Trophoblast cell (in vitro differentiated cells and primary cell): Measurements from ENCODE around the gene SERGEF.

Source experiments
- DNase-seq, 2 donors: peaks; one replicate each; pipeline ENCODE4 v3.0.0-alpha.2; 2016
- H2AFZ ChIP-seq: 2 replicates; pipeline ENCODE4 v1.6.1; 2013; ENCODE audit warnings: low read length, moderate library complexity, mild to moderate bottlenecking; ENCODE audit not compliant: insufficient read depth, poor library complexity
- H2AK5ac ChIP-seq: 2 replicates; pipeline ENCODE4 v1.6.1; 2013; ENCODE audit warnings: mild to moderate bottlenecking, low read length
- H2BK120ac ChIP-seq: 2 replicates; pipeline ENCODE4 v1.6.1; 2013; ENCODE audit warnings: low read length, mild to moderate bottlenecking, moderate library complexity; ENCODE audit not compliant: insufficient read depth, poor library complexity
- H2BK12ac ChIP-seq: 2 replicates; pipeline ENCODE4 v1.6.1; 2013; ENCODE audit warnings: mild to moderate bottlenecking, low read length, moderate library complexity
- H2BK5ac ChIP-seq: 2 replicates; pipeline ENCODE4 v1.6.1; 2013; ENCODE audit warnings: low read length, low read depth, moderate library complexity, mild to moderate bottlenecking; ENCODE audit not compliant: poor library complexity
- H3K14ac ChIP-seq: 2 replicates; pipeline ENCODE4 v1.6.1; 2013; ENCODE audit warnings: mild to moderate bottlenecking, low read length
- H3K18ac ChIP-seq: 2 replicates; pipeline ENCODE4 v1.6.1; 2013; ENCODE audit warnings: mild to moderate bottlenecking, low read length
- H3K23ac ChIP-seq: 2 replicates; pipeline ENCODE4 v1.6.1; 2013; ENCODE audit warnings: low read length
- H3K27ac ChIP-seq: 2 replicates; pipeline ENCODE4 v1.5.1; 2013; ENCODE audit warnings: low read depth, mild to moderate bottlenecking, inconsistent platforms, low read length, moderate library complexity
- H3K27me3 ChIP-seq: 2 replicates; pipeline ENCODE4 v1.6.1; 2013; ENCODE audit warnings: inconsistent platforms, mild to moderate bottlenecking, low read length, moderate library complexity; ENCODE audit not compliant: insufficient read depth
- H3K36me3 ChIP-seq, 2 experiments: 1 replicate in 1 of 2; 2 replicates in 1 of 2; pipeline ENCODE4 v1.6.1; 2013; ENCODE audit warnings: low read length in 2 of 2, mild to moderate bottlenecking in 2 of 2, moderate library complexity in 1 of 2; ENCODE audit not compliant: insufficient read depth in 2 of 2, control insufficient read depth in 1 of 2
- H3K4ac ChIP-seq: 2 replicates; pipeline ENCODE4 v1.6.1; 2013; ENCODE audit warnings: low read depth, mild to moderate bottlenecking, low read length, moderate library complexity
- H3K4me1 ChIP-seq, 2 experiments: 1 replicate in 1 of 2; 2 replicates in 1 of 2; pipeline ENCODE4 v1.6.1; 2013; ENCODE audit warnings: low read length in 2 of 2, mild to moderate bottlenecking in 2 of 2, moderate library complexity in 1 of 2; ENCODE audit not compliant: insufficient read depth in 2 of 2, control insufficient read depth in 1 of 2
- H3K4me2 ChIP-seq: 2 replicates; pipeline ENCODE4 v1.6.1; 2013; ENCODE audit warnings: inconsistent platforms, mild to moderate bottlenecking, low read length, moderate library complexity
- H3K4me3 ChIP-seq: 2 replicates; pipeline ENCODE4 v1.5.1; 2013; ENCODE audit warnings: mild to moderate bottlenecking, low read depth, low read length, inconsistent platforms
- H3K79me1 ChIP-seq: one replicate; pipeline ENCODE4 v1.6.1; 2013; ENCODE audit warnings: low read length
- H3K79me2 ChIP-seq: 2 replicates; pipeline ENCODE4 v1.6.1; 2013; ENCODE audit warnings: low read length, mild to moderate bottlenecking; ENCODE audit not compliant: control insufficient read depth, insufficient read depth, poor library complexity
- H3K9ac ChIP-seq: 2 replicates; pipeline ENCODE4 v1.6.1; 2013; ENCODE audit warnings: mild to moderate bottlenecking, low read length
- H3K9me3 ChIP-seq: 2 replicates; pipeline ENCODE4 v1.6.1; 2013; ENCODE audit warnings: low read depth, mild to moderate bottlenecking, control low read depth, inconsistent platforms, low read length; ENCODE audit not compliant: insufficient read depth
- H4K12ac ChIP-seq: 2 replicates; pipeline ENCODE4 v1.6.1; 2013; ENCODE audit warnings: low read depth, mild to moderate bottlenecking, low read length, moderate library complexity
- H4K8ac ChIP-seq: 2 replicates; pipeline ENCODE4 v1.6.1; 2013; ENCODE audit warnings: low read depth, mild to moderate bottlenecking, low read length, moderate library complexity
- H4K91ac ChIP-seq: one replicate; pipeline ENCODE4 v1.6.1; 2013; ENCODE audit warnings: low read depth, mild to moderate bottlenecking, low read length, moderate library complexity
- WGBS: extraction: QIAGEN DNeasy Blood & Tissue Kit; methylation state at CpG from one replicate; pipeline ENCODE4 v1.1.7; 2013; ENCODE audit warnings: missing lambda C conversion rate; ENCODE audit not compliant: insufficient read length, insufficient coverage; ENCODE audit errors: extremely low coverage; 5-methylcytosine and 5-hydroxymethylcytosine counted together

The SERGEF gene

GRCh38 chr11:17752144-17752543 is 260.7 kb downstream of the SERGEF start:
- H4K8ac ChIP-seq: no peak overlapping the region
- no peaks in the 10 kb centered on the region for H3K9me3 ChIP-seq
- H3K27me3 ChIP-seq: no peaks in the 10 kb centered on the region
- H3K14ac ChIP-seq: no peak overlapping the region
- no peaks in the 10 kb centered on the region for H3K36me3 ChIP-seq
- H3K4me1 ChIP-seq: no peaks in the 10 kb centered on the region
- H2AFZ ChIP-seq: no peak overlapping the region
- no peak overlapping the region for H4K12ac ChIP-seq
- H2BK120ac ChIP-seq: no peak overlapping the region
- no peak overlapping the region for H4K91ac ChIP-seq
- no peak overlapping the region for H2BK5ac ChIP-seq
- no peaks in the 10 kb centered on the region for H3K79me1 ChIP-seq
- no peak overlapping the region for H3K4me3 ChIP-seq
- H3K4ac ChIP-seq: no peak overlapping the region
- no peak for DNase-seq
- H3K79me2 ChIP-seq: no peaks in the 10 kb centered on the region
- H3K23ac ChIP-seq: no peak overlapping the region
- no peak overlapping the region for H3K9ac ChIP-seq
- no CpG with 5 or more reads among the region's 7 CpGs for WGBS
- no peak overlapping the region for H3K4me2 ChIP-seq
- H3K27ac ChIP-seq: no peak overlapping the region
- H3K18ac ChIP-seq: no peak overlapping the region
- H2AK5ac ChIP-seq: no peak overlapping the region
- no peak overlapping the region for H2BK12ac ChIP-seq

GRCh38 chr11:17751558-17751957 is 261.3 kb downstream of the SERGEF start:
- Histone ChIP-seq H3K18ac (no peak overlapping the region), H3K4me1 (no peaks in the 10 kb centered on the region), H3K4ac (no peak overlapping the region), H2BK5ac (no peak overlapping the region), H3K9ac (no peak overlapping the region), H3K4me2 (no peak overlapping the region), H3K27me3 (no peaks in the 10 kb centered on the region), H4K8ac (no peak overlapping the region), H3K4me3 (peak overlapping the region; percentile 43), H2AFZ (no peak overlapping the region), H3K23ac (no peak overlapping the region), H3K27ac (no peak overlapping the region), H3K79me1 (no peaks in the 10 kb centered on the region), H3K9me3 (no peaks in the 10 kb centered on the region), H2BK12ac (no peak overlapping the region), H2AK5ac (no peak overlapping the region), H2BK120ac (no peak overlapping the region), H3K36me3 (no peaks in the 10 kb centered on the region), H3K14ac (no peak overlapping the region), H3K79me2 (no peaks in the 10 kb centered on the region), H4K91ac (no peak overlapping the region), H4K12ac (no peak overlapping the region)
- no peak for DNase-seq
- no CpG with 5 or more reads among the region's 2 CpGs for WGBS

- H3K36me3 ChIP-seq: no peaks in the 10 kb centered on the region
- H3K27ac ChIP-seq: no peak overlapping the region
- H2BK12ac ChIP-seq: no peak overlapping the region
- H3K4me2 ChIP-seq: no peak overlapping the region
- no peak overlapping the region for H4K12ac ChIP-seq
- H2BK5ac ChIP-seq: no peak overlapping the region
- no peaks in the 10 kb centered on the region for H3K79me1 ChIP-seq
- H2AK5ac ChIP-seq: no peak overlapping the region
- no peak overlapping the region for H2AFZ ChIP-seq
- H4K91ac ChIP-seq: no peak overlapping the region
- no peak overlapping the region for H3K23ac ChIP-seq
- H3K79me2 ChIP-seq: no peaks in the 10 kb centered on the region
- no peak overlapping the region for H3K14ac ChIP-seq
- no peak overlapping the region for H2BK120ac ChIP-seq
- no peaks in the 10 kb centered on the region for H3K27me3 ChIP-seq
- no CpG with 5 or more reads among the region's 2 CpGs for WGBS
- no peaks in the 10 kb centered on the region for H3K9me3 ChIP-seq
- H3K4me1 ChIP-seq: no peaks in the 10 kb centered on the region
- no peak for DNase-seq
- no peak overlapping the region for H3K18ac ChIP-seq
- H3K9ac ChIP-seq: no peak overlapping the region
- no peak overlapping the region for H3K4me3 ChIP-seq
- no peak overlapping the region for H3K4ac ChIP-seq
- no peak overlapping the region for H4K8ac ChIP-seq
Observed at GRCh38 chr11:17750801-17751165, 262.1 kb downstream of the SERGEF start.

- Histone ChIP-seq H4K12ac (no peak overlapping the region), H3K27ac (no peak overlapping the region), H2AK5ac (no peak overlapping the region), H3K4ac (no peak overlapping the region), H3K23ac (no peak overlapping the region), H3K9me3 (no peaks in the 10 kb centered on the region), H3K9ac (no peak overlapping the region), H3K14ac (no peak overlapping the region), H4K8ac (no peak overlapping the region), H4K91ac (no peak overlapping the region), H2BK12ac (no peak overlapping the region), H3K27me3 (no peaks in the 10 kb centered on the region), H2BK120ac (no peak overlapping the region), H3K4me2 (no peak overlapping the region), H3K4me3 (no peak overlapping the region), H3K4me1 (no peaks in the 10 kb centered on the region), H3K79me1 (no peaks in the 10 kb centered on the region), H3K36me3 (no peaks in the 10 kb centered on the region), H2BK5ac (no peak overlapping the region), H3K79me2 (no peaks in the 10 kb centered on the region), H2AFZ (no peak overlapping the region), H3K18ac (no peak overlapping the region)
- no peak for DNase-seq
- WGBS: no CpG with 5 or more reads among the region's 13 CpGs
Observed at GRCh38 chr11:17750013-17750800, 262.6 kb downstream of the SERGEF start.
